HG03469 (cell line): ENCODE measurements around the gene HTT.

Source experiments
- ATAC-seq: cut with Tn5 transposase; IDR thresholded peaks from one replicate; pipeline ENCODE4 v1.9.1; 2021; ENCODE audit warnings: mild to moderate bottlenecking, moderate library complexity, moderate number of reproducible peaks; ENCODE audit not compliant: unreplicated experiment

The HTT gene

GRCh38 chr4:3229964-3230363 lies 155.5 kb downstream of the HTT start:
- no peak for ATAC-seq

DNA sequence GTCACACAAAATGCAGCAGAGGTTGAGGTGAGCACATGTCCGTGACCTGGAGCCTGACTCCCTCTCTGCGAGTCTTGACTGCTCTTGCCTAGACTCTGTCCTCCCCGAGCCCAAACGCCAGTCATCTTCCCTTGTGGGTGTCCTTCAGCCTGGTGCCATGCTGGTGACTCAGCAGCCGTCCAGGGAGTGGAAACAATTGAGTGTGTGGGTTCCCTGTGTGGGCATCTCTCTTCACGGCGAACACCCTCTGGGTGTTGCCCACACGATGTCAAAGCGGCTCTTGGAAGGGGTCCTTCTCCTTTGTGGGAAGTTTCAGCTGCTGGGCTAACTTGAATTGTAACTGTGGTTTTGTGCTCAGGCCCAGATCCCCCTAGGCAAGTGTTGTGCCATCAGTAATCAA lies 157.0 kb downstream of the HTT start:
- ATAC-seq = no peak

DNA sequence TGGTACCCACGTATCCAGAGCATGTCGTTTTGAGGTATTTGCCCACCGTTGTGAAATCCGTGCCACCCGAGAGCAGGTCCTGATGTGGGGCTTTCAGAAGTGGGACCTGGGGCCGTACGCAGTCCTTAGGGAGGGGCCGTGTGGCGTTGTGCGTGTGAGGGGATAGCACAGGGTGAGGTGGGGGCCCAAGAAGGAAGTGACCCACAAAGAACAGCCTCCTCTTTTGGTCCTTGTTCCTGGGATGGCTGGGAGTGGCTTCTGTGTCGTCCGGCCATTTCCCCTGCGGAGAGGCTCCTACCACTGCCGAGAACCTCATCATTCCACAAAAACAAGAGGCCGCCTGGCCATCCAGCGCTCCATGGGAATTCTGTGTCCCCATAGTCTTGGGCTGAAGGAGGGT lies 157.5 kb downstream of the HTT start:
- ATAC-seq = no peak

- ATAC-seq = no peak
These were observed 158.4 kb downstream of the HTT start for GRCh38 chr4:3232871-3233271.

DNA sequence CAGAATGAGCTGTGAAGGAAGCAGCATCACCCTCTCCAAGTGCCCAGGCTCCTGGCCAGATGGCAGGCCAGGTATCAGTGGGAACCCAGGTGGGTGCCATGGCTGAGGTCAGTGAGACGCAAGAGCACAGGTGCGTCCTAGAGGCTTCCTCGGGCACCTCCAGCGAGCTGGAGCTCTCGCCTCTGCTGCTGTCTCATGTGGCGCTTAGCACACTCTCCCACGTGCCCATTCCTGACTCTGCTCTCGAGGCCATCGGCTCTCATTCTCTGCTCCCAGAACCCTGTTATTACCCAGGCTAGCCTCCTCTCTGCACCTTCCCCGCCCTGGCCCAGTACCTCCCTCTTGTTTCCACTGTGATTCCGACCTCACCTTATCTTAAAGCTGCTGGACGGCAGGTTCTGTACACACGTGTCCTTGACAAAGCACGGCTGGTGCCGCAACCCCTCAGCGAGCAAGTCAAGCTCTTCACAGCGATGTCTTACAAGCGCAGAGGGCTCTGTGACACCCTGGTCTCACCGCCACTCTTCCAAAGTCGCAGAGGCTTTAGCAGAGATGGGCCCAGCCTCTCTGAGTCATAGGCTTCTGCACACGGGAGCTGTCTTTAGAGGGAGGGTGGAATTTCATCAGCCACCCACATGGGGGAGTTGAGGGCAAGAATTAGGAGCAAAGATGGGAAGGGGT lies 159.1 kb downstream of the HTT start:
- no peak for ATAC-seq

- no peak for ATAC-seq
These were observed 159.9 kb downstream of the HTT start for GRCh38 chr4:3234171-3235029.

GRCh38 chr4:3235030-3235345 lies 160.5 kb downstream of the HTT start:
- no peak for ATAC-seq

DNA sequence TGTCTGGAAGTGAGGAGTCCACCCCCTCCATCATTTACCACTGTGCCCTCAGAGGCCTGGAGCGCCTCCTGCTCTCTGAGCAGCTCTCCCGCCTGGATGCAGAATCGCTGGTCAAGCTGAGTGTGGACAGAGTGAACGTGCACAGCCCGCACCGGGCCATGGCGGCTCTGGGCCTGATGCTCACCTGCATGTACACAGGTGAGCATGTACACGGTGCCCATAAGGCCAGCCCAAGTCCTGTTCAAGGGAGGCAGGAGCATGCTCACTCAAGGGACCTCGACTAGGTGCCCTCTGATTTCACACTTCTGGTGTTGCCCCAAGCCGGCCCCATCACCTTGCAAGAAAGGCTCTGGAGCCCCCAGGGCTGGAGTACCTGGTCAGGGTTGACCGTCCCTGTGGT lies 161.1 kb downstream of the HTT start:
- no peak for ATAC-seq

GRCh38 chr4:3236326-3236878 lies 161.9 kb downstream of the HTT start:
- no peak for ATAC-seq

GRCh38 chr4:3237266-3237665 lies 162.8 kb downstream of the HTT start:
- no peak for ATAC-seq

GRCh38 chr4:3237712-3238560 lies 163.5 kb downstream of the HTT start:
- no peak for ATAC-seq

DNA sequence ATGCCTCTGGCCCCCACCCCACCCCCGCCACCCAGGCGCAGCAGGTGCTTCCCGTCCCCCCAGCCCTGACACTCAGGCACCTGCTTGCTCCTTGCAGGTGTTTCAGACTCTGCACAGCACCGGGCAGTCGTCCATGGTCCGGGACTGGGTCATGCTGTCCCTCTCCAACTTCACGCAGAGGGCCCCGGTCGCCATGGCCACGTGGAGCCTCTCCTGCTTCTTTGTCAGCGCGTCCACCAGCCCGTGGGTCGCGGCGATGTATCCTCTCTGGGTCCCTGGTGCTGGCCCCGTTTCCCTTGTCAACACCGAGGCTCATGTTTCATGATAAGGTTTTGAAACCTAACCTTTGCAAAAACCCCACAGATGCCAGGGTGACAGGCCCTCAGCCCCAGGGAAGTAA lies 164.2 kb downstream of the HTT start:
- no peak for ATAC-seq

DNA sequence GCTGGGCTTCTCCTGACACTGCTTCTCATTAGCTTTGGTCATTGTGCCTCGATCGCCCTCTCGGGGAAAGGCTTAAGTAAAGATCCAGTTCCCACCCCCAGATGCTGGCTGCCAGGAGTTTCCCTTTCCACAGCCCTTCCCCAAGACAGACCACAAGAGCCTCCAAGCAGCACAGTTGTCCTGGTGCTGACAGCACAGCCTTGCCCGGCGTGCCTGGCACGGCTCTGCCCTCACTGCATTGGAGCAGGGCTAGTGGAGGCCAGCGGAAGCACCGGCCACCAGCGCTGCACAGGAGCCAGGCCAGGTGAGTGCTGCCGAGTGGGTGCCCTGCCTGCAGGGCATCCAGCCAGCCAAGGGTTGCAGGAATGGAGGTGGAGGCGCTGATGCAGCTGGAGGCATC lies 164.8 kb downstream of the HTT start:
- ATAC-seq = no peak

- no peak for ATAC-seq
These were observed 165.8 kb downstream of the HTT start for GRCh38 chr4:3239998-3240920.

- no peak for ATAC-seq
These were observed 166.5 kb downstream of the HTT start for GRCh38 chr4:3240936-3241522.

DNA sequence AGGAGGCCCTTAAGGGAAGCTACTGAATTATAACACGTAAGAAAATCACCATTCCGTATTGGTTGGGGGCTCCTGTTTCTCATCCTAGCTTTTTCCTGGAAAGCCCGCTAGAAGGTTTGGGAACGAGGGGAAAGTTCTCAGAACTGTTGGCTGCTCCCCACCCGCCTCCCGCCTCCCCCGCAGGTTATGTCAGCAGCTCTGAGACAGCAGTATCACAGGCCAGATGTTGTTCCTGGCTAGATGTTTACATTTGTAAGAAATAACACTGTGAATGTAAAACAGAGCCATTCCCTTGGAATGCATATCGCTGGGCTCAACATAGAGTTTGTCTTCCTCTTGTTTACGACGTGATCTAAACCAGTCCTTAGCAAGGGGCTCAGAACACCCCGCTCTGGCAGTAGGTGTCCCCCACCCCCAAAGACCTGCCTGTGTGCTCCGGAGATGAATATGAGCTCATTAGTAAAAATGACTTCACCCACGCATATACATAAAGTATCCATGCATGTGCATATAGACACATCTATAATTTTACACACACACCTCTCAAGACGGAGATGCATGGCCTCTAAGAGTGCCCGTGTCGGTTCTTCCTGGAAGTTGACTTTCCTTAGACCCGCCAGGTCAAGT lies 167.5 kb downstream of the HTT start:
- no peak for ATAC-seq

GRCh38 chr4:3243136-3243780 lies 168.8 kb downstream of the HTT start:
- no peak for ATAC-seq

DNA sequence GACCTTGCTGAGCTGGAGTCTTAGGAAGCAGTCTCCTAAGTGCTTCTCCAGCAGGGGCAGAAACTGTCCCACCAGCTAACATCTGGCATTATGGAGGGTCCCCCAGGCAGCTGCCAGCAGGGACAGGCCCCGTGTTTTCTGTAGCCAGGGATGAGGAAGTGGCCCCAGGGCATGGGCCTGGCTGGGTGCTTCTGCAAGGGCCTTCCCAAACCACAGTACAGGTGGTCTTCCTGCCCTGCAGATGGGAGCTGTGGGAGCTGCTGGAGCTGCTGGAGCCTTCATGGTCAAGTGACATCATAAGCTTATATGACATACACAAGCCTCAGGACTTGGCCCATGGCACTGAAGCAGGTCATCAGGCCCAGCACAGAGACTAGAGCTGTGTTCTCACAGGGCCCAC lies 169.5 kb downstream of the HTT start:
- no peak for ATAC-seq

DNA sequence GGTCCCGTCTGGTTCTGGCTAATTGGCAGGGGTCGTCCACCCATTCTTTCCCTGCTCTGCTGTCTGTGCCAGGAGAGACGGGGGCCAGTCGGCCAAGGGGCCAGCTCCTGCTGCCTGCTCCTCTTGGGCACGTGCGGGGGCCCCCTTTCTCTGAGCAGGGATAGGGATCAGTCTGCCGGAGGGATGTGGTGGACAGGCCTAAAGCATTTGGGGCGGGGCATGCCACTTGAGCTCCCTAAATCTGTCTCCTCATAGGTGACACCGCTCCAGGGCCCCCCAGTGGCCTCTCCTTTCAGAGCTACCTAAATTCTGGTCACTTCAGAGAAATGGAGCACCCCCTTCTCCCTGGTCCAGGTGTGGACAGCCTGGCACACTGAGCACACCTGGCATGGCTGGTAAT lies 170.3 kb downstream of the HTT start:
- ATAC-seq = no peak
